GM12892 (cell line): ENCODE results near the gene XYLT2.

Experiments
- POLR2A ChIP-seq: IDR thresholded peaks from 2 replicates; pipeline ENCODE4 v1.6.1; 2011; ENCODE audit warnings: low read depth, low read length, control low read depth
- POLR2AphosphoS5 ChIP-seq: IDR thresholded peaks from 2 replicates; pipeline ENCODE4 v1.6.1; 2011; ENCODE audit warnings: low read depth, low read length, control low read depth

- no peak; the same call in 1 of the 2 replicates for TF ChIP-seq POLR2A
- TF ChIP-seq POLR2AphosphoS5, result no peak
Measured at GRCh38 chr17:50363217-50364060, 17.5 kb downstream of the XYLT2 start.
